Ascending aorta (tissue), 2 donors: ENCODE results near the gene ATP6V1G2. TPM values are rescaled to one million over a fixed set of nuclear protein-coding genes. Genes with fewer than 3 reads are reported as not detected.

Source experiments
- DNase-seq, 2 donors: peaks; one replicate each; pipeline ENCODE4 v3.0.0-alpha.2; 2019; ENCODE audit warnings: low spot score in 2 of 2
- H3K27ac ChIP-seq, 2 donors: fragments of 200-600 bp; sonication (generic); one replicate each; pipeline ENCODE4 v1.5.1; 2016 to 2017; ENCODE audit warnings: mild to moderate bottlenecking in 1 of 2
- H3K27me3 ChIP-seq: fragments of 200-600 bp; sonication (generic); one replicate; pipeline ENCODE4 v1.5.1; 2017
- H3K36me3 ChIP-seq, 2 donors: fragments of 200-600 bp; sonication (generic); one replicate each; pipeline ENCODE4 v1.5.1; 2016
- H3K4me1 ChIP-seq, 2 donors: fragments of 200-600 bp; sonication (generic); one replicate each; pipeline ENCODE4 v1.5.1; 2016 to 2017; ENCODE audit warnings: mild to moderate bottlenecking in 1 of 2
- H3K4me3 ChIP-seq, 2 donors: fragments of 200-600 bp; sonication (generic); one replicate each; pipeline ENCODE4 v1.5.1; 2016 to 2017; ENCODE audit warnings: mild to moderate bottlenecking in 1 of 2
- H3K9me3 ChIP-seq, 2 donors: fragments of 200-600 bp; sonication (generic); one replicate each; pipeline ENCODE4 v1.5.1; 2016
- intact Hi-C: fragments of 100-400 bp; cut with DNase I; formaldehyde crosslinking; loops from one replicate; pipeline ENCODE4 v1.15.1; 2023
- total RNA-seq: library from RNA; depleted of rRNA; stranded (reverse); fragments of >200 nt; gene quantifications from one replicate; pipeline ENCODE4 v1.1.0, GENCODE V29; 2016
- TF ChIP-seq, protein P1 (sequence below), 3 experiments: fragments of 200-600 bp in 2 of 3; fragments of 450-650 bp in 1 of 3; sonication (generic) in 2 of 3; IDR thresholded peaks; one replicate each; pipeline ENCODE4 v1.5.1; 2016 to 2019; ENCODE audit warnings: antibody characterized with exemption in 3 of 3, mild to moderate bottlenecking in 1 of 3, moderate library complexity in 1 of 3

The ATP6V1G2 gene
- total RNA-seq, 1 donor from 2014 or later = not detected

DNA sequence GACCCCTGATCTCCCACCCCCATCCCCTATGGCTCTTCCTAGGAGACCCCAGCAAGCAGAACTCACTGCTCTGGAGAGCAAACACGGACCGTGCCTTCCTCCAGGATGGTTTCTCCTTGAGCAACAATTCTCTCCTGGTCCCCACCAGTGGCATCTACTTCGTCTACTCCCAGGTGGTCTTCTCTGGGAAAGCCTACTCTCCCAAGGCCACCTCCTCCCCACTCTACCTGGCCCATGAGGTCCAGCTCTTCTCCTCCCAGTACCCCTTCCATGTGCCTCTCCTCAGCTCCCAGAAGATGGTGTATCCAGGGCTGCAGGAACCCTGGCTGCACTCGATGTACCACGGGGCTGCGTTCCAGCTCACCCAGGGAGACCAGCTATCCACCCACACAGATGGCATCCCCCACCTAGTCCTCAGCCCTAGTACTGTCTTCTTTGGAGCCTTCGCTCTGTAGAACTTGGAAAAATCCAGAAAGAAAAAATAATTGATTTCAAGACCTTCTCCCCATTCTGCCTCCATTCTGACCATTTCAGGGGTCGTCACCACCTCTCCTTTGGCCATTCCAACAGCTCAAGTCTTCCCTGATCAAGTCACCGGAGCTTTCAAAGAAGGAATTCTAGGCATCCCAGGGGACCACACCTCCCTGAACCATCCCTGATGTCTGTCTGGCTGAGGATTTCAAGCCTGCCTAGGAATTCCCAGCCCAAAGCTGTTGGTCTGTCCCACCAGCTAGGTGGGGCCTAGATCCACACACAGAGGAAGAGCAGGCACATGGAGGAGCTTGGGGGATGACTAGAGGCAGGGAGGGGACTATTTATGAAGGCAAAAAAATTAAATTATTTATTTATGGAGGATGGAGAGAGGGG lies 27.1 kb upstream of the ATP6V1G2 start:
- H3K4me1 ChIP-seq = no peaks in the 10 kb centered on the region
- no peaks in the 10 kb centered on the region for H3K36me3 ChIP-seq
- DNase-seq = no peak
- H3K27me3 ChIP-seq = no peaks in the 10 kb centered on the region
- no peak overlapping the region for H3K27ac ChIP-seq
- TF ChIP-seq, protein P1, sequence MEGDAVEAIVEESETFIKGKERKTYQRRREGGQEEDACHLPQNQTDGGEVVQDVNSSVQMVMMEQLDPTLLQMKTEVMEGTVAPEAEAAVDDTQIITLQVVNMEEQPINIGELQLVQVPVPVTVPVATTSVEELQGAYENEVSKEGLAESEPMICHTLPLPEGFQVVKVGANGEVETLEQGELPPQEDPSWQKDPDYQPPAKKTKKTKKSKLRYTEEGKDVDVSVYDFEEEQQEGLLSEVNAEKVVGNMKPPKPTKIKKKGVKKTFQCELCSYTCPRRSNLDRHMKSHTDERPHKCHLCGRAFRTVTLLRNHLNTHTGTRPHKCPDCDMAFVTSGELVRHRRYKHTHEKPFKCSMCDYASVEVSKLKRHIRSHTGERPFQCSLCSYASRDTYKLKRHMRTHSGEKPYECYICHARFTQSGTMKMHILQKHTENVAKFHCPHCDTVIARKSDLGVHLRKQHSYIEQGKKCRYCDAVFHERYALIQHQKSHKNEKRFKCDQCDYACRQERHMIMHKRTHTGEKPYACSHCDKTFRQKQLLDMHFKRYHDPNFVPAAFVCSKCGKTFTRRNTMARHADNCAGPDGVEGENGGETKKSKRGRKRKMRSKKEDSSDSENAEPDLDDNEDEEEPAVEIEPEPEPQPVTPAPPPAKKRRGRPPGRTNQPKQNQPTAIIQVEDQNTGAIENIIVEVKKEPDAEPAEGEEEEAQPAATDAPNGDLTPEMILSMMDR (IDR thresholded peaks at IDR 0.05) = no peak
- no peak overlapping the region for H3K4me3 ChIP-seq
- intact Hi-C loops = no loop called here
- no peaks in the 10 kb centered on the region for H3K9me3 ChIP-seq

- TF ChIP-seq, protein P1 (IDR thresholded peaks at IDR 0.05) = no peak
- intact Hi-C loops = no loop called here
- Histone ChIP-seq H3K9me3 (no peaks in the 10 kb centered on the region), H3K36me3 (no peaks in the 10 kb centered on the region), H3K27me3 (no peaks in the 10 kb centered on the region), H3K4me1 (no peaks in the 10 kb centered on the region), H3K4me3 (no peak within 1 kb of the TSS), H3K27ac (no peak within 1 kb of the TSS)
- DNase-seq = no peak
These were observed 25.9 kb upstream of the ATP6V1G2 start, which contains the start of gene LTA for GRCh38 chr6:31572041-31572911. Gene LTA, plus strand, starts transcription at chr6:31572289. Its CDS starts 454 bp downstream, at chr6:31572743.

- Histone ChIP-seq H3K4me3 (no peak overlapping the region), H3K4me1 (no peaks in the 10 kb centered on the region), H3K27me3 (no peaks in the 10 kb centered on the region), H3K36me3 (no peaks in the 10 kb centered on the region), H3K9me3 (no peaks in the 10 kb centered on the region), H3K27ac (no peak overlapping the region)
- TF ChIP-seq, protein P1 (IDR thresholded peaks at IDR 0.05) = no peak
- DNase-seq = no peak
- intact Hi-C loops = no loop called here
These were observed 23.6 kb upstream of the ATP6V1G2 start for GRCh38 chr6:31569861-31570536.

- Histone ChIP-seq H3K9me3 (no peaks in the 10 kb centered on the region), H3K36me3 (no peaks in the 10 kb centered on the region), H3K4me3 (no peak overlapping the region), H3K4me1 (no peaks in the 10 kb centered on the region), H3K27me3 (no peaks in the 10 kb centered on the region), H3K27ac (no peak overlapping the region)
- TF ChIP-seq, protein P1 (IDR thresholded peaks at IDR 0.05) = no peak
- DNase-seq = no peak
- intact Hi-C loops = no loop called here
These were observed 22.1 kb upstream of the ATP6V1G2 start for GRCh38 chr6:31568537-31568961.

GRCh38 chr6:31567531-31568370 lies 21.3 kb upstream of the ATP6V1G2 start:
- Histone ChIP-seq H3K36me3 (no peaks in the 10 kb centered on the region), H3K27ac (no peak overlapping the region), H3K4me1 (no peaks in the 10 kb centered on the region), H3K9me3 (no peaks in the 10 kb centered on the region), H3K27me3 (no peaks in the 10 kb centered on the region), H3K4me3 (no peak overlapping the region)
- DNase-seq = no peak
- intact Hi-C loops = no loop called here
- TF ChIP-seq, protein P1 (IDR thresholded peaks at IDR 0.05) = no peak
